ENCODE measurements around the gene ARHGEF35.
A peak's percentile ranks its signal among the peaks of the same experiment; 100 is the strongest.
"Not testable (repeated sequence)": the region's sequence is repeated elsewhere in the genome, so short reads cannot be mapped to it uniquely, and the experiment has no call there.

ARHGEF35 gene

GRCh38 chr7:144178380-144179164 is 17.1 kb downstream of the ARHGEF35 start:
- peak in 1 of 2 experiments; percentile 12 for DNase-seq

- DNase-seq = no peak
Measured at GRCh38 chr7:144174613-144175012, 21.0 kb downstream of the ARHGEF35 start.

GRCh38 chr7:144171594-144172350 is 23.9 kb downstream of the ARHGEF35 start:
- not testable (repeated sequence) for DNase-seq

- no peak for DNase-seq
Measured at GRCh38 chr7:144164784-144165183, 30.8 kb downstream of the ARHGEF35 start.

- DNase-seq = no peak
Measured at GRCh38 chr7:144158861-144159260, 36.8 kb downstream of the ARHGEF35 start.

GRCh38 chr7:144148224-144148827 is 47.3 kb downstream of the ARHGEF35 start:
- no peak for DNase-seq

GRCh38 chr7:144144426-144144825 is 51.2 kb downstream of the ARHGEF35 start:
- DNase-seq = no peak

- no peak for DNase-seq
Measured at GRCh38 chr7:144142187-144142586, 53.4 kb downstream of the ARHGEF35 start.

GRCh38 chr7:144137501-144137900 is 58.1 kb downstream of the ARHGEF35 start:
- DNase-seq = no peak

Data from activated CD4-positive, alpha-beta T cell treated with anti-CD3 and anti-CD28 coated beads, Interleukin-2, amount 50 U/mL, for 4 hours (primary cell).